HepG2 (cell line): ENCODE data around the gene RBCK1. TPM values are rescaled to one million over a fixed set of nuclear protein-coding genes. Genes with fewer than 3 reads are reported as not detected.

Source experiments
- ATAD3A ChIP-seq: sonication (generic); formaldehyde crosslinking; IDR thresholded peaks from 2 replicates; pipeline ENCODE4 v1.4.0; 2020; ENCODE audit warnings: missing genetic modification reagents
- BCL6 ChIP-seq: IDR thresholded peaks from 2 replicates; pipeline ENCODE4 v1.6.1; 2016; ENCODE audit warnings: missing genetic modification reagents, missing compliant biosample characterization
- BHLHE40 ChIP-seq: IDR thresholded peaks from 2 replicates; pipeline ENCODE4 v1.6.1; 2011; ENCODE audit warnings: low read length, improper control_type of control experiment
- BRCA1 ChIP-seq: sonication (generic); formaldehyde crosslinking; IDR thresholded peaks from 2 replicates; pipeline ENCODE4 v1.4.0; 2020; ENCODE audit warnings: missing genetic modification reagents
- CENPT ChIP-seq: sonication (generic); formaldehyde crosslinking; IDR thresholded peaks from 2 replicates; pipeline ENCODE4 v1.8.0; 2022; ENCODE audit warnings: low read depth, mild to moderate bottlenecking, moderate library complexity, missing genetic modification reagents
- CHD2 ChIP-seq: IDR thresholded peaks from 2 replicates; pipeline ENCODE4 v1.6.1; 2011; ENCODE audit warnings: low read depth, low read length, improper control_type of control experiment
- FOXP1 ChIP-seq, 2 experiments: fragments of 450-650 bp in 1 of 2; IDR thresholded peaks; 2 replicates each; pipeline ENCODE4 v1.6.1; 2017 to 2018; ENCODE audit warnings: antibody characterized with exemption in 1 of 2
- HCFC1 ChIP-seq: fragments of 150-350 bp; IDR thresholded peaks from 2 replicates; pipeline ENCODE4 v1.6.1; 2014; ENCODE audit warnings: low read depth, low read length
- HNRNPK ChIP-seq: fragments of 200-400 bp; formaldehyde crosslinking; IDR thresholded peaks from 2 replicates; pipeline ENCODE4 v1.6.1; 2018; ENCODE audit warnings: low read length, low read depth, moderate library complexity, mild to moderate bottlenecking; ENCODE audit not compliant: poor library complexity, severe bottlenecking
- JUN ChIP-seq: sonication (generic); formaldehyde crosslinking; IDR thresholded peaks from 2 replicates; pipeline ENCODE4 v1.4.0; 2020; ENCODE audit warnings: mild to moderate bottlenecking, missing genetic modification reagents
- KDM2A ChIP-seq: sonication (generic); formaldehyde crosslinking; IDR thresholded peaks from 2 replicates; pipeline ENCODE4 v1.4.0; 2020; ENCODE audit warnings: low read depth, missing genetic modification reagents, borderline replicate concordance
- NFRKB ChIP-seq: fragments of 450-650 bp; IDR thresholded peaks from 2 replicates; pipeline ENCODE4 v1.6.1; 2017
- NFYB ChIP-seq: sonication (generic); formaldehyde crosslinking; IDR thresholded peaks from 2 replicates; pipeline ENCODE4 v1.4.0; 2020; ENCODE audit warnings: missing genetic modification reagents
- PHF21A ChIP-seq: sonication (generic); formaldehyde crosslinking; IDR thresholded peaks from 2 replicates; pipeline ENCODE4 v1.5.0; 2020; ENCODE audit warnings: mild to moderate bottlenecking, missing genetic modification reagents
- POGK ChIP-seq: sonication (generic); formaldehyde crosslinking; conservative IDR thresholded peaks from 2 replicates; pipeline ENCODE4 v1.8.0; 2022; ENCODE audit warnings: mild to moderate bottlenecking, moderate library complexity, missing genetic modification reagents
- RARA ChIP-seq: IDR thresholded peaks from 2 replicates; pipeline ENCODE4 v1.6.1; 2016; ENCODE audit warnings: missing genetic modification reagents, missing compliant biosample characterization
- SIN3B ChIP-seq: fragments of 150-350 bp; IDR thresholded peaks from 2 replicates; pipeline ENCODE4 v1.6.1; 2014; ENCODE audit warnings: low read length
- TFAP4 ChIP-seq: sonication (generic); IDR thresholded peaks from 2 replicates; pipeline ENCODE4 v1.6.1; 2016; ENCODE audit warnings: low read depth, borderline replicate concordance
- TOPORS ChIP-seq: sonication (generic); formaldehyde crosslinking; IDR thresholded peaks from 2 replicates; pipeline ENCODE4 v1.8.0; 2023; ENCODE audit warnings: mild to moderate bottlenecking, missing genetic modification reagents
- WIZ ChIP-seq: sonication (generic); formaldehyde crosslinking; IDR thresholded peaks from 2 replicates; pipeline ENCODE4 v1.5.1; 2020; ENCODE audit warnings: mild to moderate bottlenecking, missing genetic modification reagents
- ZFP37 ChIP-seq: sonication (generic); formaldehyde crosslinking; IDR thresholded peaks from 2 replicates; pipeline ENCODE4 v1.4.0; 2020; ENCODE audit warnings: missing genetic modification reagents, borderline replicate concordance
- ZGPAT ChIP-seq: IDR thresholded peaks from 2 replicates; pipeline ENCODE4 v1.6.1; 2016; ENCODE audit warnings: mild to moderate bottlenecking
- ZNF24 ChIP-seq: fragments of 450-650 bp; IDR thresholded peaks from 2 replicates; pipeline ENCODE4 v1.6.1; 2017; ENCODE audit warnings: antibody characterized with exemption, mild to moderate bottlenecking
- ZNF414 ChIP-seq: sonication (generic); formaldehyde crosslinking; IDR thresholded peaks from 2 replicates; pipeline ENCODE4 v1.5.0; 2020; ENCODE audit warnings: missing genetic modification reagents
- ZNF547 ChIP-seq: sonication (generic); formaldehyde crosslinking; IDR thresholded peaks from 2 replicates; pipeline ENCODE4 v1.5.1; 2020; ENCODE audit warnings: mild to moderate bottlenecking, missing genetic modification reagents
- ZNF615 ChIP-seq: sonication (generic); formaldehyde crosslinking; IDR thresholded peaks from 2 replicates; pipeline ENCODE4 v1.5.0; 2020; ENCODE audit warnings: mild to moderate bottlenecking, missing genetic modification reagents, borderline replicate concordance
- ZNF780A ChIP-seq: sonication (generic); formaldehyde crosslinking; IDR thresholded peaks from 2 replicates; pipeline ENCODE4 v1.8.0; 2022; ENCODE audit warnings: mild to moderate bottlenecking, missing genetic modification reagents, moderate library complexity
- polyA plus RNA-seq, 8 experiments: library from polyadenylated mRNA; depleted of rRNA in 3 of 8; stranded (reverse) in 7 of 8; unstranded in 1 of 8; fragments of >200 nt; fragmentation: Illumina TruSeq in 4 of 8; extraction: Trizol in 4 of 8; gene quantifications; 2 replicates each; pipeline versions ENCODE4 v1.2.1 to v1.2.3, GENCODE V29; 2011 to 2016; ENCODE audit warnings: low read depth in 4 of 8, missing spikeins in 1 of 8, mixed read lengths in 1 of 8; ENCODE audit not compliant: insufficient read depth in 1 of 8
- total RNA-seq, 5 experiments: library from RNA; depleted of rRNA; stranded (reverse); fragments of >200 nt; fragmentation: Illumina TruSeq; extraction: Trizol; gene quantifications; 2 replicates each; pipeline ENCODE4 v1.2.3, GENCODE V29; 2016; ENCODE audit warnings: low read depth in 1 of 5

The RBCK1 gene
- total and polyA plus RNA-seq, 2 of the 13 experiments (the other 11 are each of a cell fraction or from before 2014, with no cell fraction given), result 149 to 215 TPM

- peak; percentile 78 for TF ChIP-seq ZNF414
- TF ChIP-seq POGK (CRISPR knock-in tag), result peak; percentile 97
- peak; percentile 88 for TF ChIP-seq KDM2A (CRISPR knock-in tag)
- TF ChIP-seq ZNF615, result 0 out of 2 replicates have a peak, but pooled peaks have one; percentile 63
- peak; percentile 65; the same call in 1 of the 2 replicates for TF ChIP-seq ATAD3A (CRISPR knock-in tag)
- 0 out of 2 replicates have a peak, but pooled peaks have one; percentile 12 for TF ChIP-seq CHD2
- peak; percentile 49; the same call in 1 of the 2 replicates for TF ChIP-seq TOPORS
- TF ChIP-seq NFRKB, result no peak
- TF ChIP-seq WIZ (CRISPR knock-in tag), result no peak
- peak; percentile 72 for TF ChIP-seq BCL6
- peak; percentile 96 for TF ChIP-seq ZGPAT (CRISPR knock-in tag)
- TF ChIP-seq CENPT (CRISPR knock-in tag), result no peak
- TF ChIP-seq SIN3B, result no peak
- peak; percentile 13; the same call in 1 of the 2 replicates for TF ChIP-seq NFYB (CRISPR knock-in tag)
- TF ChIP-seq FOXP1 (IDR thresholded peaks at IDR 0.05), result no peak
- peak; percentile 50; the same call in 1 of the 2 replicates for TF ChIP-seq FOXP1 (CRISPR knock-in tag; IDR thresholded peaks at IDR 0.05)
- peak; percentile 89 for TF ChIP-seq PHF21A
- TF ChIP-seq ZFP37, result peak; percentile 64; the same call in 1 of the 2 replicates
- TF ChIP-seq RARA (CRISPR knock-in tag), result peak; percentile 74
- TF ChIP-seq ZNF780A (CRISPR knock-in tag), result 0 out of 2 replicates have a peak, but pooled peaks have one; percentile 67
- no peak; the same call in none of the 2 replicates for TF ChIP-seq JUN (CRISPR knock-in tag)
- TF ChIP-seq HCFC1, result peak; percentile 35; the same call in 1 of the 2 replicates
- peak; percentile 96 for TF ChIP-seq HNRNPK
- peak; percentile 92 for TF ChIP-seq BHLHE40
- TF ChIP-seq TFAP4, result peak; percentile 23; the same call in 1 of the 2 replicates
- TF ChIP-seq BRCA1 (CRISPR knock-in tag), result peak; percentile 56; the same call in 1 of the 2 replicates
- TF ChIP-seq ZNF547 (CRISPR knock-in tag), result peak; percentile 6
- TF ChIP-seq ZNF24, result peak; percentile 24; the same call in 1 of the 2 replicates
Observed at GRCh38 chr20:380763-381580, 27.1 kb upstream of the RBCK1 start (continued).
